Activated CD8-positive, alpha-beta memory T cell treated with anti-CD3 and anti-CD28 coated beads, Interleukin-2, amount 10 ng/mL, durations not matched to agents 7 days and 5 days (primary cell): ENCODE measurements around the gene PRR20D. TPM values are rescaled to one million over a fixed set of nuclear protein-coding genes. Genes with fewer than 3 reads are reported as not detected.
"Not testable (repeated sequence)": the region's sequence is repeated elsewhere in the genome, so short reads cannot be mapped to it uniquely, and the experiment has no call there.

Experiments
- ATAC-seq: fragments of 150-1000 bp; cut with Tn5 transposase; one replicate; pipeline ENCODE4 v1.10.0; 2021; ENCODE audit warnings: moderate library complexity
- CTCF ChIA-PET: fragments of 350-600 bp; sonication (Branson Sonifier 250); formaldehyde crosslinking; loops from one replicate; lab custom pipeline; 2021; ENCODE audit warnings: antibody characterized with exemption; lab: Charles Lee
- DNase-seq: peaks from one replicate; pipeline ENCODE4 v3.0.0-alpha.2; 2020
- H3K27ac Mint-ChIP-seq: one replicate; pipeline ENCODE4 v1.8.0; 2021; ENCODE audit warnings: mild to moderate bottlenecking, mixed read lengths
- H3K27me3 Mint-ChIP-seq: one replicate; pipeline ENCODE4 v1.8.0; 2021; ENCODE audit warnings: mixed read lengths
- H3K36me3 Mint-ChIP-seq: one replicate; pipeline ENCODE4 v1.8.0; 2021; ENCODE audit warnings: mild to moderate bottlenecking, mixed read lengths
- H3K4me1 Mint-ChIP-seq: one replicate; pipeline ENCODE4 v1.8.0; 2021; ENCODE audit warnings: mixed read lengths
- H3K4me3 Mint-ChIP-seq: one replicate; pipeline ENCODE4 v1.8.0; 2021; ENCODE audit warnings: mild to moderate bottlenecking, moderate library complexity, mixed read lengths
- H3K9me3 Mint-ChIP-seq: one replicate; pipeline ENCODE4 v1.8.0; 2022; ENCODE audit warnings: low read depth, mixed read lengths
- total RNA-seq, 2 experiments: library from RNA; stranded (reverse); gene quantifications; one replicate each; pipeline ENCODE4 v1.2.3, GENCODE V29; 2021

PRR20D gene
- total RNA-seq = not detected

GRCh38 chr13:57160332-57160731 lies at the start of gene PRR20D:
Gene PRR20D, plus strand, starts transcription at chr13:57160632. Its CDS starts 387 bp downstream, at chr13:57161019.
- H3K27me3 Mint-ChIP-seq = not testable (repeated sequence)

GRCh38 chr13:57114945-57115344 lies 45.5 kb upstream of the PRR20D start:
- H3K4me3 Mint-ChIP-seq = no peak overlapping the region
- H3K9me3 Mint-ChIP-seq = peaks cover 5% of the 10 kb centered on the region
- ATAC-seq = no peak
- DNase-seq = no peak
- CTCF ChIA-PET = no interaction called here
- H3K27me3 Mint-ChIP-seq = no peaks in the 10 kb centered on the region
- no peaks in the 10 kb centered on the region for H3K4me1 Mint-ChIP-seq
- H3K36me3 Mint-ChIP-seq = no peaks in the 10 kb centered on the region
- no peak overlapping the region for H3K27ac Mint-ChIP-seq

More at GRCh38 chr13:57160332-57160731, at the start of gene PRR20D:
- H3K9me3 Mint-ChIP-seq, H3K36me3 Mint-ChIP-seq, H3K27ac Mint-ChIP-seq, ATAC-seq, H3K4me1 Mint-ChIP-seq, DNase-seq, CTCF ChIA-PET, H3K4me3 Mint-ChIP-seq: not testable (repeated sequence)

- Mint-ChIP-seq H3K9me3 (peaks cover 9% of the 10 kb centered on the region), H3K4me3 (no peak overlapping the region), H3K36me3 (no peaks in the 10 kb centered on the region), H3K4me1 (no peaks in the 10 kb centered on the region), H3K27ac (no peak overlapping the region), H3K27me3 (no peaks in the 10 kb centered on the region)
- ATAC-seq (no peak), DNase-seq (no peak)
- CTCF ChIA-PET = no interaction called here
These were observed 36.8 kb upstream of the PRR20D start for GRCh38 chr13:57123681-57124080.

GRCh38 chr13:57128909-57129308 lies 31.5 kb upstream of the PRR20D start:
- H3K27ac Mint-ChIP-seq = no peak overlapping the region
- H3K36me3 Mint-ChIP-seq = no peaks in the 10 kb centered on the region
- no peak for DNase-seq
- no peaks in the 10 kb centered on the region for H3K4me1 Mint-ChIP-seq
- no peaks in the 10 kb centered on the region for H3K27me3 Mint-ChIP-seq
- H3K4me3 Mint-ChIP-seq = no peak overlapping the region
- peaks cover 11% of the 10 kb centered on the region for H3K9me3 Mint-ChIP-seq
- ATAC-seq = no peak
- CTCF ChIA-PET = no interaction called here

GRCh38 chr13:57136093-57136492 lies 24.3 kb upstream of the PRR20D start:
- no peak for ATAC-seq
- Mint-ChIP-seq H3K4me1 (no peaks in the 10 kb centered on the region), H3K9me3 (peaks cover 6% of the 10 kb centered on the region), H3K27ac (no peak overlapping the region), H3K36me3 (no peaks in the 10 kb centered on the region), H3K4me3 (no peak overlapping the region), H3K27me3 (no peaks in the 10 kb centered on the region)
- DNase-seq = no peak
- CTCF ChIA-PET = no interaction called here

- CTCF ChIA-PET = no interaction called here
- DNase-seq (no peak), ATAC-seq (no peak)
- H3K4me1 Mint-ChIP-seq = no peaks in the 10 kb centered on the region
- H3K27me3 Mint-ChIP-seq = no peaks in the 10 kb centered on the region
- no peak overlapping the region for H3K4me3 Mint-ChIP-seq
- no peak overlapping the region for H3K27ac Mint-ChIP-seq
- no peaks in the 10 kb centered on the region for H3K36me3 Mint-ChIP-seq
- peaks cover 4% of the 10 kb centered on the region for H3K9me3 Mint-ChIP-seq
These were observed 22.8 kb upstream of the PRR20D start for GRCh38 chr13:57137585-57137984.

- DNase-seq = no peak
- no peak overlapping the region for H3K4me3 Mint-ChIP-seq
These were observed 21.4 kb upstream of the PRR20D start for GRCh38 chr13:57138988-57139387.

GRCh38 chr13:57139781-57140180 lies 20.7 kb upstream of the PRR20D start:
- DNase-seq, ATAC-seq, H3K4me3 Mint-ChIP-seq, H3K4me1 Mint-ChIP-seq, H3K27me3 Mint-ChIP-seq, CTCF ChIA-PET, H3K36me3 Mint-ChIP-seq, H3K9me3 Mint-ChIP-seq, H3K27ac Mint-ChIP-seq: not testable (repeated sequence)

More at GRCh38 chr13:57138988-57139387, 21.4 kb upstream of the PRR20D start:
- ATAC-seq = no peak
- no peak overlapping the region for H3K27ac Mint-ChIP-seq
- no peaks in the 10 kb centered on the region for H3K36me3 Mint-ChIP-seq
- no peaks in the 10 kb centered on the region for H3K4me1 Mint-ChIP-seq
- H3K27me3 Mint-ChIP-seq = no peaks in the 10 kb centered on the region
- CTCF ChIA-PET = no interaction called here
- peaks cover 4% of the 10 kb centered on the region for H3K9me3 Mint-ChIP-seq

- not testable (repeated sequence) for H3K9me3 Mint-ChIP-seq
These were observed 20.0 kb upstream of the PRR20D start, which contains the start of gene PRR20A for GRCh38 chr13:57140235-57140968. Gene PRR20A, plus strand, starts transcription at chr13:57140918. Its CDS starts 387 bp downstream, at chr13:57141305.

GRCh38 chr13:57147188-57147587 lies 13.2 kb upstream of the PRR20D start, which contains the start of gene PRR20B:
Gene PRR20B, plus strand, starts transcription at chr13:57147488. Its CDS starts 387 bp downstream, at chr13:57147875.
- H3K27me3 Mint-ChIP-seq, H3K4me3 Mint-ChIP-seq, CTCF ChIA-PET, H3K9me3 Mint-ChIP-seq, H3K4me1 Mint-ChIP-seq, H3K36me3 Mint-ChIP-seq, H3K27ac Mint-ChIP-seq, DNase-seq, ATAC-seq: not testable (repeated sequence)

More at GRCh38 chr13:57140235-57140968, 20.0 kb upstream of the PRR20D start, which contains the start of gene PRR20A:
- CTCF ChIA-PET, H3K4me1 Mint-ChIP-seq, H3K4me3 Mint-ChIP-seq, DNase-seq, ATAC-seq, H3K36me3 Mint-ChIP-seq, H3K27me3 Mint-ChIP-seq, H3K27ac Mint-ChIP-seq: not testable (repeated sequence)

GRCh38 chr13:57148106-57148505 lies 12.3 kb upstream of the PRR20D start:
- DNase-seq, H3K36me3 Mint-ChIP-seq, H3K4me1 Mint-ChIP-seq, ATAC-seq, H3K27me3 Mint-ChIP-seq, CTCF ChIA-PET, H3K4me3 Mint-ChIP-seq, H3K27ac Mint-ChIP-seq, H3K9me3 Mint-ChIP-seq: not testable (repeated sequence)

- H3K4me1 Mint-ChIP-seq, H3K27me3 Mint-ChIP-seq, H3K4me3 Mint-ChIP-seq, H3K9me3 Mint-ChIP-seq, DNase-seq, CTCF ChIA-PET, H3K27ac Mint-ChIP-seq, ATAC-seq, H3K36me3 Mint-ChIP-seq: not testable (repeated sequence)
These were observed 6.7 kb upstream of the PRR20D start, which contains the start of gene PRR20C for GRCh38 chr13:57153761-57154160. Gene PRR20C, plus strand, starts transcription at chr13:57154061. Its CDS starts 387 bp downstream, at chr13:57154448.

GRCh38 chr13:57166897-57167296 lies 6.5 kb downstream of the PRR20D start, which contains the start of gene PRR20E:
Gene PRR20E, plus strand, starts transcription at chr13:57167197. Its CDS starts 387 bp downstream, at chr13:57167584.
- CTCF ChIA-PET, H3K9me3 Mint-ChIP-seq, H3K36me3 Mint-ChIP-seq, H3K4me1 Mint-ChIP-seq, H3K27me3 Mint-ChIP-seq, ATAC-seq, H3K4me3 Mint-ChIP-seq, H3K27ac Mint-ChIP-seq, DNase-seq: not testable (repeated sequence)

GRCh38 chr13:57191667-57192066 lies 31.2 kb downstream of the PRR20D start:
- H3K4me1 Mint-ChIP-seq = no peaks in the 10 kb centered on the region
- CTCF ChIA-PET = no interaction called here
- no peak overlapping the region for H3K27ac Mint-ChIP-seq
- no peaks in the 10 kb centered on the region for H3K36me3 Mint-ChIP-seq
- H3K27me3 Mint-ChIP-seq = no peaks in the 10 kb centered on the region
- no peak for DNase-seq
- H3K9me3 Mint-ChIP-seq = peaks cover 9% of the 10 kb centered on the region
- no peak for ATAC-seq
- H3K4me3 Mint-ChIP-seq = no peak overlapping the region
